Stimulated activated naive B cell treated with anti-CD40 and anti-IgM and Interleukin-4, amounts not matched to agents 10 μg/mL and 1 μg/mL and 100 μg/mL, for 72 hours (primary cell): ENCODE measurements around the gene CLASRP.
"Not testable (repeated sequence)": the region's sequence is repeated elsewhere in the genome, so short reads cannot be mapped to it uniquely, and the experiment has no call there.

Experiments used
- ATAC-seq, 2 donors: fragments of 150-1000 bp; cut with Tn5 transposase; replicated peaks; 2 replicates each; pipeline ENCODE4 v1.10.0; 2021; ENCODE audit warnings: moderate library complexity in 1 of 2
- DNase-seq: peaks from one replicate; pipeline ENCODE4 v3.0.0; 2021
- H3K27ac Mint-ChIP-seq: one replicate; pipeline ENCODE4 v1.8.0; 2022; ENCODE audit warnings: mild to moderate bottlenecking, mixed read lengths
- H3K27me3 Mint-ChIP-seq, 2 donors: one replicate each; pipeline ENCODE4 v1.8.0; 2022; ENCODE audit warnings: mixed read lengths in 2 of 2
- H3K36me3 Mint-ChIP-seq, 2 donors: one replicate each; pipeline ENCODE4 v1.8.0; 2022; ENCODE audit warnings: mixed read lengths in 2 of 2, mild to moderate bottlenecking in 1 of 2
- H3K4me1 Mint-ChIP-seq, 2 donors: one replicate each; pipeline ENCODE4 v1.8.0; 2022; ENCODE audit warnings: mixed read lengths in 2 of 2, mild to moderate bottlenecking in 1 of 2
- H3K4me3 Mint-ChIP-seq, 2 donors: one replicate each; pipeline ENCODE4 v1.8.0; 2022; ENCODE audit warnings: mild to moderate bottlenecking in 2 of 2, mixed read lengths in 2 of 2, moderate library complexity in 1 of 2
- H3K9me3 Mint-ChIP-seq, 2 donors: one replicate each; pipeline ENCODE4 v1.8.0; 2022; ENCODE audit warnings: mixed read lengths in 2 of 2, mild to moderate bottlenecking in 1 of 2

Gene CLASRP

DNA sequence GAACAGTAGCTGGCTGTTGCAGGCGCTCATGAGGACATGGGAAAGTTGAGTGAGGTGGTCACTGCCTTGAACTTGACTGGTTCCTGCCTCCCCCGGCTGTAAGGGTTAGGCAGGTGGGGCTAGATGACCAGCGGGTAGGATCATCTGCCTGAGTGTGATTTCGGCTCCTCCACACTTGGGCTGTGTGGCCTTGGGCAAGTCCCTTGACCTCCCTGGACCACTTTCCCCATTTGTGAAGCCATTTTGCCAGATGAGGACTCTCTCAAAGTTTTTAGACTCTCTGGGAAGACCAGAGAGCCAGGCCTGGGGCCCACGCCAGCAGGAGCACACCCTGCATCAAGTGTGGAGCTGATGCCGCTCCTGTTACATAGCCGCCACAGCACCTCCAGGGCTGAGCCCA, 63.6 kb downstream of the CLASRP start:
- peaks cover 52 to 61% of the 10 kb centered on the region in 2 donors for H3K4me1 Mint-ChIP-seq
- peaks cover 4 to 8% of the 10 kb centered on the region in 2 donors for H3K36me3 Mint-ChIP-seq
- no peaks in the 10 kb centered on the region for H3K9me3 Mint-ChIP-seq
- H3K27ac Mint-ChIP-seq, result no peak overlapping the region
- H3K4me3 Mint-ChIP-seq, result no peak overlapping the region
- ATAC-seq (no peak), DNase-seq (no peak)
- H3K27me3 Mint-ChIP-seq, result no peaks in the 10 kb centered on the region

DNA sequence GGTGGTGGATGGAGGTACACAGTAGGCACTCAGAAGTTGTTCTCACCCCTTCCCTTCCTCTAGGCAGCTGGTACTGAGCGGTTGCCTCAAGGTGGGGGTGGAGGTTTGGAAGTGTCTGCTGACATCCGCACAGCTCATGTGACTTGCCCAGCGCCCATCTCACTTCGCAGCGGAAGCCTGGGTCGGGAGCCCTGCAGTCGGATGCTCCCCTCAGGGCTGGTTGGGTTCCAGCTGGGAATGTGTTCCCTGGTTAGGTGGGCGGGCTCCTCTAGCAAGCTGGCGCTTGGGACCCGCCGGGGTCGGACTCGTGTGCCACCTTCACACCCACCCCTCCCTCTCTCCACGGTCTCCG, 64.3 kb downstream of the CLASRP start:
- peaks cover 4 to 8% of the 10 kb centered on the region in 2 donors for H3K36me3 Mint-ChIP-seq
- H3K4me1 Mint-ChIP-seq, result peaks cover 48 to 62% of the 10 kb centered on the region in 2 donors
- DNase-seq (no peak), ATAC-seq (peak; percentile 75 to 82)
- H3K9me3 Mint-ChIP-seq, result no peaks in the 10 kb centered on the region
- no peaks in the 10 kb centered on the region for H3K27me3 Mint-ChIP-seq
- no peak overlapping the region for H3K27ac Mint-ChIP-seq
- H3K4me3 Mint-ChIP-seq, result peak overlapping the region; percentile 39 to 64

DNA sequence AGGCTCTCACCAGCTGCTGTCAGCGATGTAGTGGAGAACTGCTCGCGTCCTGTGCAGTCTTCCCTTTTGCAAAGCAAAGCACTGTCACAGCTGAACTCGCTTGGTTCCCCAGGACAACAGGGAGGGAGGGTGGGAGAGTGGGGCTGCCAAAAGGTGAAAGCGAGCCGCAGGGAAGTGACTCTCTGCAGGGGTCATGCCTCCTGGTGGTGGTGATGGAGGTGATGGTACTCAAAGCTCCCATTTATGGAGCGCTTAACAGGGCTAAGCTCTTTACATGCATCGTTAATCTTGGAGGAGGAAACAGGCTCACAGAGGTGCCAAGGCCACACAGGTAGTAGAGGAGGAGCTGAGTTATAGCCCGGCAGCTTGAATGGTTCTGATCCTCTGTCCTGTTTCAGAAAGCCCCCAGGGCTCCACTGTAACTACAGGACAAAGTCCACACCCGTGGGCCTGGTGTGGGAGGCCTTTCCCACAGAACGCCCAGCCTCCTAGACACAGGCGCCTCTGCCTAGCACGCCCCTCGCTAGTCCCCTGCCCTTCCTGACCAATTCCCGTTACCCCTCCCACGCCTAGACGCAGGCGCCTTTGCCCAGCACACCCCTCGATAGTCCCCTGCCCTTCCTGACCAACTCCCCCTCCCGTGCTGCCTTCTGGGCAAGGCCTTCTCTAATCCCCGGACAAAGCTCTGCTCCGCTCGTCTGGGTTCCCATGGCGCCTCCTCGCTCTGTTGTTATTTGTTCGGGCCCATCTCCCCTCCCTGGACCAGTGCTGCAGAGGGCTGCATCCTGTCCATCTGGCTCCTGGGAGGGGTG, 64.9 kb downstream of the CLASRP start:
- Mint-ChIP-seq H3K36me3 (peaks cover 4 to 8% of the 10 kb centered on the region in 2 donors), H3K4me3 (peak overlapping the region; percentile 39 to 64), H3K4me1 (peaks cover 46 to 65% of the 10 kb centered on the region in 2 donors), H3K27ac (peak overlapping the region; percentile 70), H3K9me3 (no peaks in the 10 kb centered on the region), H3K27me3 (no peaks in the 10 kb centered on the region)
- ATAC-seq, result peak; percentile 57 to 65
- no peak for DNase-seq

DNA sequence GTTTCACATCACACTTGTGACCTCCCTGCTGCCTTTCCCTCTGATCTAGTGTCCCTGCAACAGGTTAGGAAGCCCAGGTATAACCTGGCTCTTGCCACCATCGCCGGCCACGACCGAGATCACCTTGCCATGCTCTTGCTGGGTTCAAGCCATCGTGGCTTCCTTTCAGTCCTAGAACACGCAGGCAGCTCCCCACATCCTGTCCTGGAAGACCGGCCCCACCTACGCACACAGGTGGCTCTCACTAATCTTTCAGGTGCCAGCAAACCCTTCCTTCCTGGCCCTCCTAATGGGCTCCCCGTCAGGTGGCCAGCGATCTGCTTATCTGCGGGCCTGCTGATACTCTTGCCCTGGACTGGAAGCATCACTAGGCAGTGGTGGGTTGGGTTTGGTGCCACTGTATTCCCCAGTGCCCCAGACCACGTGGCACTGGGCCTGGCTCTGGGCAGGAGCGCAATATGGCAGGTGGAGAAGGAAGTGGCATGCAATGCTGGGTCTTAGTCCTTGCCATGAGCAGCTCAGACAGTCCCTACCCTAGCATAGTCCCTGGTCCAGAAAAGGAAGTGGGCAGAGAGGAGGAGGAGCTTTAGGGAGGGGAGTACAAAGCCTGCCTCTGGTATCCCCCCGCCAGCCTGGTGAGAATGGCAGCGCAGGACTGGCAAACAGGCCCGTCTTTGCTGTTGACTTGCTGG, 66.0 kb downstream of the CLASRP start:
- H3K27me3 Mint-ChIP-seq, result no peaks in the 10 kb centered on the region
- peaks cover 6 to 12% of the 10 kb centered on the region in 2 donors for H3K36me3 Mint-ChIP-seq
- no peaks in the 10 kb centered on the region for H3K9me3 Mint-ChIP-seq
- no peak for DNase-seq
- peak overlapping the region; percentile 84 for H3K27ac Mint-ChIP-seq
- peaks cover 44 to 65% of the 10 kb centered on the region in 2 donors for H3K4me1 Mint-ChIP-seq
- peak; percentile 28 for ATAC-seq
- peak overlapping the region in 1 of 2 donors; percentile 2 for H3K4me3 Mint-ChIP-seq

- H3K9me3 Mint-ChIP-seq, H3K27me3 Mint-ChIP-seq, ATAC-seq, H3K4me3 Mint-ChIP-seq, DNase-seq: not testable (repeated sequence)
- Mint-ChIP-seq H3K27ac (peak overlapping the region; percentile 22), H3K36me3 (peaks cover 6 to 12% of the 10 kb centered on the region in 2 donors), H3K4me1 (peaks cover 46 to 75% of the 10 kb centered on the region in 2 donors)
Observed at GRCh38 chr19:45106363-45106762, 67.5 kb downstream of the CLASRP start.

GRCh38 chr19:45107621-45108150, 68.8 kb downstream of the CLASRP start:
- ATAC-seq (no peak), DNase-seq (no peak)
- peaks cover 48 to 76% of the 10 kb centered on the region in 2 donors for H3K4me1 Mint-ChIP-seq
- peaks cover 6 to 12% of the 10 kb centered on the region in 2 donors for H3K36me3 Mint-ChIP-seq
- no peaks in the 10 kb centered on the region for H3K9me3 Mint-ChIP-seq
- no peak overlapping the region for H3K27ac Mint-ChIP-seq
- no peak overlapping the region for H3K4me3 Mint-ChIP-seq
- no peaks in the 10 kb centered on the region for H3K27me3 Mint-ChIP-seq

DNA sequence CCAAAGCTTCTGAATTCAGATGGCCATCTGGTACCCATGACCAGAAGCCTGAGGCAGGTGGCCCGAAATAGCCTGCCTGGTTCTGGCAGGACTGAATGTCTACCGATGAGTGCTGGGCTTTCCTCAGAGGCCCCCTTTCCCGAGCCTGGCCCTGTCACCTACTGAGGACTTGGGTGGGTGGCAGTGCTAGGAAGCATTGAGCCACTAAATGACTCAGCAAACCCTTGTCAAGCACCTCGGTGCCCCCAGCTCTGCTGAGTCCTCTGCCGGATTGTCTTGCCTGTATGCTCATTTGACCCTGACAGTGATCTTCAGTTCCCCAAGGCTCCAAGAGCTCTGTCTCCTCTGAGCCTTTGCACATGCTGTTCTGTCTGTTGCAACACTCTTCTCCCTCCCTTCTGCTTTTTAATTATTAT, 72.0 kb downstream of the CLASRP start:
- peak; percentile 87 for ATAC-seq
- Mint-ChIP-seq H3K27me3 (no peaks in the 10 kb centered on the region), H3K27ac (no peak overlapping the region), H3K4me1 (peaks cover 32 to 71% of the 10 kb centered on the region in 2 donors), H3K4me3 (no peak overlapping the region), H3K9me3 (no peaks in the 10 kb centered on the region), H3K36me3 (peaks cover 2 to 8% of the 10 kb centered on the region in 2 donors)
- DNase-seq, result no peak

DNA sequence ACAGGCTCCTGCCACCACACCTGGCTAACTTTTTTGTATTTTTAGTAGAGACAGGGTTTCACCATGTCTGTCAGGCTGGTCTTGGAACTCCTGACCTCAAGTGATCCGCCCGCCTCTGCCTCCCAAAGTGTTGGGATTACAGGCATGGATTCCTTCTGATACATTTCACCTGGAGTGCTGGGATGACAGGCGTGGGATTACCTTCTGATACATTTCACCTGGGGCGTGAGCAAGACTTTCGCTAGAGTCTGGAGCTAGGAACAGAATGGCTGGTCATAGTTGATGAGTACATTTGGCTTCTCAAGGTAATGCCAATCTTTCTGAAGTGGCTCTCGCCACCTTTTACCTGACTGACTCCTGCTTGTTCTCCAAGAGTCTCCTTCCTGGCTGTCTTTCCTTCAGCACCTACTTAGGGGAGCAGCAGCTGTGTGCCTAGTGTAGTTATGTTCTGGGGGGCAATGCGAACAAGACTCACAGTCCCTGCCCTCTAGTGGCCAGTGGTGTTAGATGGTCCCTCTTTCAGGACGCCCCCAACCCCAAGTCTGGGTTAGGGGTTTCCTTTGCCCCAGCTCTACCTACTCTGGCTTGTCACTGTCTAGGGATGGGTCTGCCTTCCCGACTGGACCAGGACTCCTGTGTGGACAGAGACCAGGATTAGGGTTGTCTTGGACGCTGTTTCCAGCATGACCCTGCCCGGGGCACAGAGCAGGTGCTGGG, 73.4 kb downstream of the CLASRP start:
- H3K4me1 Mint-ChIP-seq, result peaks cover 40 to 84% of the 10 kb centered on the region in 2 donors
- H3K27me3 Mint-ChIP-seq, result no peaks in the 10 kb centered on the region
- peaks cover 2 to 8% of the 10 kb centered on the region in 2 donors for H3K36me3 Mint-ChIP-seq
- no peak for ATAC-seq
- no peak overlapping the region for H3K4me3 Mint-ChIP-seq
- no peak for DNase-seq
- no peaks in the 10 kb centered on the region for H3K9me3 Mint-ChIP-seq
- H3K27ac Mint-ChIP-seq, result no peak overlapping the region

DNA sequence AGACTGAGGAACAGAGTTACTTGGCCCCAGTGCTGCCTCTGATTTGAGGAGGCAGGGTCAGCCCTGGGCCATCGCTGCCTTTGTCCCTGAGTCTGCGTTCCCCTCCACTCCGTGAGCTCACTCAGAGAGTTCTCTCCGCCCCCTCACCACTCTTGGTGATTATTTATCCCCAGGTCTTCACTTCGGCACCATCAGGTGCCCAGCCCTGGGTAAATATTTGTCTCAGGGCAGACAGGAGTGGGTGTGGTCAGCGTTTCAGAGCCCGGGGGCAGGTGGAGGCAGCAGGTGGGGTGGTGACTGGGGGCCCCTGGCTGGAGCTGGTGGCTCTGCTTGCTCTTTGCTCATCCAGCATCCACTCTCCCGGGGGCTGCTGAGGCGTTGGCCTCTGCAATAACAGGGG, 74.8 kb downstream of the CLASRP start:
- ATAC-seq (no peak), DNase-seq (no peak)
- no peaks in the 10 kb centered on the region for H3K9me3 Mint-ChIP-seq
- no peaks in the 10 kb centered on the region for H3K27me3 Mint-ChIP-seq
- peaks cover 50 to 87% of the 10 kb centered on the region in 2 donors for H3K4me1 Mint-ChIP-seq
- H3K27ac Mint-ChIP-seq, result no peak overlapping the region
- H3K36me3 Mint-ChIP-seq, result peaks cover 2 to 8% of the 10 kb centered on the region in 2 donors
- H3K4me3 Mint-ChIP-seq, result peak overlapping the region in 1 of 2 donors; percentile 22

DNA sequence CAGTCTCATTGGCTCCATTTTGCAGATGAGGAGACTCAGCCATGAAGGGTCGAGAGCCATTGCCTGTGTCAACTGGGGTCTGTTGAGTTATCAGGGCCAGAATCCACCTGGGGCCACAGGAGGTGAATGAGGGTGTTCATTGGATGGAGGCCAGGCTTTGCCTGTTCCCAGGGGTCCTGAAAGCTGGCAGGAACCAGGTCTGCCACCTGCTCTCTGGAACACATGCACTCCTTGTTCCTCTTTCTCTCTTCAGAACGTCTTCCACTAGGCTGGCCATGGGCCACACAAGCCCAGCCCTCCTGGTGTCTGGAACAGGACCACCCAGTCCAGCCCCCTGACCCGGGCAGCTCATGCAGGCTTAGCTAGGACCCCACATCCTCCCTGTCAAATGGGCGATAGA, 75.3 kb downstream of the CLASRP start:
- ATAC-seq (no peak), DNase-seq (no peak)
- no peak overlapping the region for H3K27ac Mint-ChIP-seq
- no peaks in the 10 kb centered on the region for H3K27me3 Mint-ChIP-seq
- peaks cover 51 to 90% of the 10 kb centered on the region in 2 donors for H3K4me1 Mint-ChIP-seq
- H3K9me3 Mint-ChIP-seq, result no peaks in the 10 kb centered on the region
- peaks cover 1 to 6% of the 10 kb centered on the region in 2 donors for H3K36me3 Mint-ChIP-seq
- H3K4me3 Mint-ChIP-seq, result peak overlapping the region in 1 of 2 donors; percentile 22

GRCh38 chr19:45115809-45116615, 77.2 kb downstream of the CLASRP start:
- peaks cover 50 to 86% of the 10 kb centered on the region in 2 donors for H3K4me1 Mint-ChIP-seq
- no peak overlapping the region for H3K4me3 Mint-ChIP-seq
- no peaks in the 10 kb centered on the region for H3K9me3 Mint-ChIP-seq
- H3K36me3 Mint-ChIP-seq, result peaks cover 0 to 7% of the 10 kb centered on the region in 2 donors
- peak overlapping the region; percentile 20 for H3K27ac Mint-ChIP-seq
- DNase-seq, result no peak
- no peak for ATAC-seq
- H3K27me3 Mint-ChIP-seq, result no peaks in the 10 kb centered on the region

DNA sequence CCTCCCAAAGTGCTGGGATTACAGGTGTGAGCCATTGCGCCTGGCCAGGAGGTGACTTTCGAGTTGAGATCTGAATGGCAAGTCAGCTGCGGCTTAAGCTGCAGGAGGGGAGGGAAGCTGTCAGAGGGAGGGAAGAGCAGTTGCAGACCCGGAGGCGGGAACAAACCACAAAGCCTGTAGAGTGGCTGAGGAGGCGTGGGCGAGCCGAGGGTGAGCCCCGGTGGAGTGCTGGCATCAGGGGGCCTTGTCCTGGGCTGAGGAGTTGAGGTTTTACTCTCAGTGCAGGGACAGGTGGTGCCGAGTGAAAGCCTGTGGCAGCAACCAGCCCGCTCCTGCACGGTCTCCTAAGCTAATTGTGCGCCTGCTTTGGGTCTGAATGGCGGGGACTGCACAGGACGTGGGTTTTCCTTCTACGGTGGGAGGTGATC, 78.3 kb downstream of the CLASRP start:
- H3K27ac Mint-ChIP-seq, result peak overlapping the region; percentile 39
- H3K4me3 Mint-ChIP-seq, result peak overlapping the region; percentile 2 to 43
- no peaks in the 10 kb centered on the region for H3K9me3 Mint-ChIP-seq
- H3K36me3 Mint-ChIP-seq, result peaks cover 0 to 7% of the 10 kb centered on the region in 2 donors
- no peaks in the 10 kb centered on the region for H3K27me3 Mint-ChIP-seq
- peak; percentile 75 for DNase-seq
- H3K4me1 Mint-ChIP-seq, result peaks cover 57 to 89% of the 10 kb centered on the region in 2 donors
- ATAC-seq, result peak; percentile 79 to 86

GRCh38 chr19:45117671-45118070, 78.8 kb downstream of the CLASRP start:
- Mint-ChIP-seq H3K27ac (no peak overlapping the region), H3K4me1 (peaks cover 56 to 89% of the 10 kb centered on the region in 2 donors)

More at GRCh38 chr19:45117671-45118070, 78.8 kb downstream of the CLASRP start:
- Mint-ChIP-seq H3K36me3 (peaks cover 0 to 11% of the 10 kb centered on the region in 2 donors), H3K9me3 (no peaks in the 10 kb centered on the region), H3K4me3 (peak overlapping the region in 1 of 2 donors; percentile 44), H3K27me3 (no peaks in the 10 kb centered on the region)
- ATAC-seq (peak; percentile 23 to 25), DNase-seq (no peak)
